HFF-Myc (cell line): ENCODE results near the gene ANKRD63.

ENCODE experiments used
- DNase-seq: peaks from one replicate; pipeline ENCODE4 v3.0.0-alpha.2; 2011; ENCODE audit warnings: low read depth; ENCODE audit errors: extremely low read depth
- H3K4me3 ChIP-seq: replicated peaks from 2 replicates; pipeline ENCODE4 v1.5.1; 2011; ENCODE audit warnings: low read depth, mild to moderate bottlenecking, control low read depth, low read length
- CTCF ChIP-seq: IDR thresholded peaks from 2 replicates; pipeline ENCODE4 v1.5.1; 2012; ENCODE audit warnings: mild to moderate bottlenecking, low read depth, low read length, control low read depth; ENCODE audit errors: missing control alignments

The ANKRD63 gene

GRCh38 chr15:40286061-40286532 lies 3.2 kb upstream of the ANKRD63 start:
- no peak for DNase-seq
- no peak overlapping the region for H3K4me3 ChIP-seq
- TF ChIP-seq CTCF, result no peak

- DNase-seq, result no peak
- TF ChIP-seq CTCF, result no peak
- no peak overlapping the region for H3K4me3 ChIP-seq
Measured at GRCh38 chr15:40285554-40286011, 2.7 kb upstream of the ANKRD63 start.

- no peak for DNase-seq
- no peak overlapping the region for H3K4me3 ChIP-seq
- TF ChIP-seq CTCF, result no peak
Measured at GRCh38 chr15:40285151-40285550, 2.3 kb upstream of the ANKRD63 start.

GRCh38 chr15:40283615-40284300 lies 894 bp upstream of the ANKRD63 start:
- no peak for DNase-seq
- H3K4me3 ChIP-seq, result no peak overlapping the region
- no peak for TF ChIP-seq CTCF

- no peak for DNase-seq
- peak overlapping the region; percentile 21 for H3K4me3 ChIP-seq
- TF ChIP-seq CTCF, result peak; percentile 33
Measured at GRCh38 chr15:40282147-40282868, 556 bp downstream of the ANKRD63 start.

GRCh38 chr15:40281801-40282146 lies 1.1 kb downstream of the ANKRD63 start:
- H3K4me3 ChIP-seq, result peak overlapping the region; percentile 21
- DNase-seq, result no peak
- no peak for TF ChIP-seq CTCF
